Measurements from ENCODE around the gene BCO2.
A peak's percentile ranks its signal among the peaks of the same experiment; 100 is the strongest.

Gene BCO2

GRCh38 chr11:112253605-112254242 is 78.4 kb downstream of the BCO2 start:
- no peak for DNase-seq

GRCh38 chr11:112255067-112255720 is 79.9 kb downstream of the BCO2 start:
- peak; percentile 6 for DNase-seq

- DNase-seq = no peak
Measured at GRCh38 chr11:112260490-112260889, 85.2 kb downstream of the BCO2 start, which contains the start of gene PLET1. TSS of gene PLET1 (minus strand) at chr11:112260860. CDS start at chr11:112260589, 271 bp downstream.

GRCh38 chr11:112265659-112266409 is 90.5 kb downstream of the BCO2 start:
- DNase-seq = no peak

- DNase-seq = no peak
Measured at GRCh38 chr11:112266410-112266778, 91.1 kb downstream of the BCO2 start.

- no peak for DNase-seq
Measured at GRCh38 chr11:112267188-112267591, 91.9 kb downstream of the BCO2 start.

GRCh38 chr11:112268406-112268805 is 93.1 kb downstream of the BCO2 start:
- DNase-seq = no peak
